Esophagus squamous epithelium (tissue), 4 donors: ENCODE data around the gene LRP1.
A peak's percentile ranks its signal among the peaks of the same experiment; 100 is the strongest.

Source experiments
- POLR2A ChIP-seq, 4 donors: fragments of 450-650 bp; IDR thresholded peaks; one replicate each; pipeline ENCODE4 v1.6.1; 2017; ENCODE audit warnings: antibody characterized with exemption in 4 of 4, mild to moderate bottlenecking in 4 of 4, moderate library complexity in 3 of 4
- TF ChIP-seq, protein P1 (sequence below), 6 experiments: fragments of 450-650 bp in 4 of 6; fragments of 200-600 bp in 2 of 6; sonication (generic) in 2 of 6; IDR thresholded peaks; one replicate each; pipeline ENCODE4 v1.5.1; 2016 to 2019; ENCODE audit warnings: antibody characterized with exemption in 6 of 6, mild to moderate bottlenecking in 4 of 6, moderate library complexity in 4 of 6

- TF ChIP-seq, protein P1, sequence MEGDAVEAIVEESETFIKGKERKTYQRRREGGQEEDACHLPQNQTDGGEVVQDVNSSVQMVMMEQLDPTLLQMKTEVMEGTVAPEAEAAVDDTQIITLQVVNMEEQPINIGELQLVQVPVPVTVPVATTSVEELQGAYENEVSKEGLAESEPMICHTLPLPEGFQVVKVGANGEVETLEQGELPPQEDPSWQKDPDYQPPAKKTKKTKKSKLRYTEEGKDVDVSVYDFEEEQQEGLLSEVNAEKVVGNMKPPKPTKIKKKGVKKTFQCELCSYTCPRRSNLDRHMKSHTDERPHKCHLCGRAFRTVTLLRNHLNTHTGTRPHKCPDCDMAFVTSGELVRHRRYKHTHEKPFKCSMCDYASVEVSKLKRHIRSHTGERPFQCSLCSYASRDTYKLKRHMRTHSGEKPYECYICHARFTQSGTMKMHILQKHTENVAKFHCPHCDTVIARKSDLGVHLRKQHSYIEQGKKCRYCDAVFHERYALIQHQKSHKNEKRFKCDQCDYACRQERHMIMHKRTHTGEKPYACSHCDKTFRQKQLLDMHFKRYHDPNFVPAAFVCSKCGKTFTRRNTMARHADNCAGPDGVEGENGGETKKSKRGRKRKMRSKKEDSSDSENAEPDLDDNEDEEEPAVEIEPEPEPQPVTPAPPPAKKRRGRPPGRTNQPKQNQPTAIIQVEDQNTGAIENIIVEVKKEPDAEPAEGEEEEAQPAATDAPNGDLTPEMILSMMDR (IDR thresholded peaks at IDR 0.05): no peak
- TF ChIP-seq POLR2A (IDR thresholded peaks at IDR 0.05): peak in 2 of 4 donors; percentile 74 to 76
These were observed 41.1 kb upstream of the LRP1 start for GRCh38 chr12:57087010-57087690.
